Measurements from ENCODE around the gene CTTNBP2.

Gene CTTNBP2

GRCh38 chr7:117872561-117873309 is 506 bp downstream of the CTTNBP2 start:
- in situ Hi-C loops (cut with MboI; ENCODE audit: low sequenced_read_pairs) = no loop called here

- in situ Hi-C loops (cut with MboI; ENCODE audit: low sequenced_read_pairs) = no loop called here
These were observed 1.3 kb downstream of the CTTNBP2 start for GRCh38 chr7:117871778-117872538.

GRCh38 chr7:117871401-117871777 is 1.9 kb downstream of the CTTNBP2 start:
- in situ Hi-C loops (cut with MboI; ENCODE audit: low sequenced_read_pairs) = no loop called here

- in situ Hi-C loops (cut with MboI; ENCODE audit: low sequenced_read_pairs) = no loop called here
These were observed 2.7 kb downstream of the CTTNBP2 start for GRCh38 chr7:117870448-117871130.

- in situ Hi-C loops (cut with MboI; ENCODE audit: low sequenced_read_pairs) = no loop called here
These were observed 3.9 kb downstream of the CTTNBP2 start for GRCh38 chr7:117869374-117869773.

- in situ Hi-C loops (cut with MboI; ENCODE audit: low sequenced_read_pairs) = no loop called here
These were observed 9.6 kb downstream of the CTTNBP2 start for GRCh38 chr7:117863618-117864017.

GRCh38 chr7:117862378-117862777 is 10.9 kb downstream of the CTTNBP2 start:
- in situ Hi-C loops (cut with MboI; ENCODE audit: low sequenced_read_pairs) = no loop called here

- in situ Hi-C loops (cut with MboI; ENCODE audit: low sequenced_read_pairs) = no loop called here
These were observed 13.9 kb downstream of the CTTNBP2 start for GRCh38 chr7:117859246-117859812.

- in situ Hi-C loops (cut with MboI; ENCODE audit: low sequenced_read_pairs) = no loop called here
These were observed 14.5 kb downstream of the CTTNBP2 start for GRCh38 chr7:117858712-117859111.

- in situ Hi-C loops (cut with MboI; ENCODE audit: low sequenced_read_pairs) = no loop called here
These were observed 15.5 kb downstream of the CTTNBP2 start for GRCh38 chr7:117857718-117858117.

GRCh38 chr7:117856196-117856595 is 17.0 kb downstream of the CTTNBP2 start:
- in situ Hi-C loops (cut with MboI; ENCODE audit: low sequenced_read_pairs) = no loop called here

GRCh38 chr7:117854186-117854585 is 19.1 kb downstream of the CTTNBP2 start:
- in situ Hi-C loops (cut with MboI; ENCODE audit: low sequenced_read_pairs) = no loop called here

GRCh38 chr7:117848941-117849340 is 24.3 kb downstream of the CTTNBP2 start:
- in situ Hi-C loops (cut with MboI; ENCODE audit: low sequenced_read_pairs) = no loop called here

GRCh38 chr7:117844678-117845077 is 28.6 kb downstream of the CTTNBP2 start:
- in situ Hi-C loops (cut with MboI; ENCODE audit: low sequenced_read_pairs) = no loop called here

GRCh38 chr7:117841611-117842010 is 31.6 kb downstream of the CTTNBP2 start:
- in situ Hi-C loops (cut with MboI; ENCODE audit: low sequenced_read_pairs) = no loop called here

GRCh38 chr7:117841011-117841410 is 32.2 kb downstream of the CTTNBP2 start:
- in situ Hi-C loops (cut with MboI; ENCODE audit: low sequenced_read_pairs) = no loop called here

GRCh38 chr7:117839507-117839906 is 33.7 kb downstream of the CTTNBP2 start:
- in situ Hi-C loops (cut with MboI; ENCODE audit: low sequenced_read_pairs) = no loop called here

- in situ Hi-C loops (cut with MboI; ENCODE audit: low sequenced_read_pairs) = no loop called here
These were observed 35.4 kb downstream of the CTTNBP2 start for GRCh38 chr7:117837841-117838240.

GRCh38 chr7:117835016-117835664 is 38.1 kb downstream of the CTTNBP2 start:
- in situ Hi-C loops (cut with MboI; ENCODE audit: low sequenced_read_pairs) = no loop called here

GRCh38 chr7:117830422-117830954 is 42.8 kb downstream of the CTTNBP2 start:
- in situ Hi-C loops (cut with MboI; ENCODE audit: low sequenced_read_pairs) = no loop called here

Data from HL-60/S4 treated with phorbol 12-myristate 13-acetate at 8.2 ng/mL for 4 days and 3 days (cell line).